Body of pancreas (tissue), 4 donors: ENCODE results near the gene MTFMT. TPM values are rescaled to one million over a fixed set of nuclear protein-coding genes. Genes with fewer than 3 reads are reported as not detected.

Experiments
- ATAC-seq: fragments of 150-250 bp; one replicate; pipeline ENCODE4 v1.9.1; 2016
- DNase-seq, 4 donors: peaks; one replicate each; pipeline ENCODE4 v3.0.0-alpha.2; 2019
- H3K27ac ChIP-seq, 4 donors: fragments of 200-600 bp; sonication (generic); 1 replicate in 3 of 4; 2 replicates in 1 of 4; pipeline versions ENCODE4 v1.5.1 to v1.6.1; 2016 to 2019; ENCODE audit warnings: mild to moderate bottlenecking in 1 of 4, mixed read lengths in 1 of 4, moderate library complexity in 1 of 4
- H3K27me3 ChIP-seq, 2 donors: fragments of 200-600 bp; sonication (generic); one replicate each; pipeline ENCODE4 v1.6.0; 2016; ENCODE audit warnings: mild to moderate bottlenecking in 1 of 2
- H3K36me3 ChIP-seq, 2 donors: fragments of 200-600 bp; sonication (generic); replicated peaks in 1 of 2; 2 replicates each; pipeline ENCODE4 v1.5.1; 2016; ENCODE audit warnings: low read depth in 2 of 2; ENCODE audit not compliant: insufficient read depth in 1 of 2
- H3K4me1 ChIP-seq: fragments of 200-600 bp; sonication (generic); one replicate; pipeline ENCODE4 v1.6.0; 2016
- H3K4me3 ChIP-seq, 2 donors: fragments of 200-600 bp; sonication (generic); 1 replicate in 1 of 2; 2 replicates in 1 of 2; pipeline ENCODE4 v1.5.1; 2016 to 2019
- H3K9me3 ChIP-seq, 3 donors: fragments of 200-600 bp; sonication (generic); 1 replicate in 2 of 3; 2 replicates in 1 of 3; pipeline ENCODE4 v1.5.1; 2016
- CTCF ChIP-seq, 7 experiments: fragments of 450-650 bp in 4 of 7; fragments of 200-600 bp in 3 of 7; sonication (generic) in 3 of 7; IDR thresholded peaks; one replicate each; pipeline ENCODE4 v1.5.1; 2016 to 2019; ENCODE audit warnings: antibody characterized with exemption in 7 of 7
- POLR2A ChIP-seq, 3 donors: fragments of 450-650 bp; IDR thresholded peaks; one replicate each; pipeline ENCODE4 v1.6.1; 2016; ENCODE audit warnings: antibody characterized with exemption in 3 of 3, mild to moderate bottlenecking in 2 of 3
- WGBS, 2 donors: methylation state at CpG; one replicate each; pipeline ENCODE4 v1.1.5; 2017; 5-methylcytosine and 5-hydroxymethylcytosine counted together
- intact Hi-C: fragments of 100-400 bp; cut with DNase I; formaldehyde crosslinking; loops from one replicate; pipeline ENCODE4 v1.15.1; 2023
- total RNA-seq, 2 donors: library from RNA; depleted of rRNA; stranded (reverse); fragments of >200 nt; gene quantifications; one replicate each; pipeline ENCODE4 v1.1.0, GENCODE V29; 2016

MTFMT gene
- total RNA-seq, 2 donors from 2014 or later, result 10.1 to 22.1 TPM

GRCh38 chr15:65038836-65039235 lies 9.4 kb upstream of the MTFMT start:
- TF ChIP-seq POLR2A (IDR thresholded peaks at IDR 0.05) (no peak), CTCF (IDR thresholded peaks at IDR 0.05) (no peak)
- DNase-seq (no peak), ATAC-seq (no peak)
- Histone ChIP-seq H3K4me1 (peaks cover 3% of the 10 kb centered on the region), H3K27me3 (no peaks in the 10 kb centered on the region), H3K36me3 (no peaks in the 10 kb centered on the region), H3K9me3 (no peaks in the 10 kb centered on the region), H3K27ac (no peak overlapping the region), H3K4me3 (no peak overlapping the region)
- intact Hi-C loops, result no loop called here
- 49 to 76% methylated on average over 3 to 5 of the region's 5 CpGs for WGBS, 2 donors

GRCh38 chr15:65038428-65038827 lies 9.0 kb upstream of the MTFMT start:
- Histone ChIP-seq H3K4me1 (peaks cover 8% of the 10 kb centered on the region), H3K36me3 (no peaks in the 10 kb centered on the region), H3K27ac (no peak overlapping the region), H3K27me3 (no peaks in the 10 kb centered on the region), H3K9me3 (no peaks in the 10 kb centered on the region), H3K4me3 (no peak overlapping the region)
- TF ChIP-seq CTCF (IDR thresholded peaks at IDR 0.05), result no peak
- TF ChIP-seq POLR2A (IDR thresholded peaks at IDR 0.05), result no peak
- ATAC-seq (no peak), DNase-seq (no peak)
- intact Hi-C loops, result no loop called here
- 88 to 93% methylated on average over 3 of the region's 3 CpGs for WGBS, 2 donors

GRCh38 chr15:65037309-65037708 lies 7.9 kb upstream of the MTFMT start:
- intact Hi-C loops, result no loop called here
- DNase-seq, result no peak
- ATAC-seq, result no peak
- WGBS, 2 donors, result 55 to 80% methylated on average over 1 of the region's 1 CpG
- Histone ChIP-seq H3K4me1 (peaks cover 11% of the 10 kb centered on the region), H3K27ac (no peak overlapping the region), H3K36me3 (no peaks in the 10 kb centered on the region), H3K27me3 (no peaks in the 10 kb centered on the region), H3K9me3 (no peaks in the 10 kb centered on the region), H3K4me3 (no peak overlapping the region)
- no peak for TF ChIP-seq CTCF (IDR thresholded peaks at IDR 0.05)
- no peak for TF ChIP-seq POLR2A (IDR thresholded peaks at IDR 0.05)

GRCh38 chr15:65034719-65035118 lies 5.3 kb upstream of the MTFMT start:
- H3K36me3 ChIP-seq, result no peaks in the 10 kb centered on the region
- TF ChIP-seq CTCF (IDR thresholded peaks at IDR 0.05), result no peak
- no peaks in the 10 kb centered on the region for H3K27me3 ChIP-seq
- peaks cover 11% of the 10 kb centered on the region for H3K4me1 ChIP-seq
- no peak overlapping the region for H3K4me3 ChIP-seq
- intact Hi-C loops, result no loop called here
- H3K9me3 ChIP-seq, result no peaks in the 10 kb centered on the region
- DNase-seq (no peak), ATAC-seq (no peak)
- WGBS, 2 donors, result 83 to 92% methylated on average over 11 of the region's 11 CpGs
- H3K27ac ChIP-seq, result no peak overlapping the region

GRCh38 chr15:65033659-65034269 lies 4.3 kb upstream of the MTFMT start:
- H3K4me3 ChIP-seq, result no peak overlapping the region
- TF ChIP-seq CTCF (IDR thresholded peaks at IDR 0.05) (peak in 4 of 7 experiments; percentile 27 to 37 (median 32)), POLR2A (IDR thresholded peaks at IDR 0.05) (no peak)
- H3K4me1 ChIP-seq, result peaks cover 12% of the 10 kb centered on the region
- no peaks in the 10 kb centered on the region for H3K36me3 ChIP-seq
- DNase-seq (no peak), ATAC-seq (no peak)
- no peaks in the 10 kb centered on the region for H3K27me3 ChIP-seq
- intact Hi-C loops, result no loop called here
- WGBS, 2 donors, result 10 to 12% methylated on average over 4 of the region's 4 CpGs
- no peak overlapping the region for H3K27ac ChIP-seq
- H3K9me3 ChIP-seq, result no peaks in the 10 kb centered on the region
